A549 (cell line): ENCODE data around the gene SLCO1B1. TPM values are rescaled to one million over a fixed set of nuclear protein-coding genes. Genes with fewer than 3 reads are reported as not detected.

ENCODE experiments used
- ATAC-seq, 2 experiments: fragments of 200-7000 bp in 1 of 2; fragments of >200 bp in 1 of 2; cut with Nextera tagmentation in 1 of 2; cut with Tn5 transposase in 1 of 2; 3 replicates each; pipeline versions ENCODE4 v1.8.0 to v1.9.1; 2018 to 2020; ENCODE audit warnings: mild to moderate bottlenecking in 1 of 2, moderate library complexity in 1 of 2
- CTCF ChIA-PET: fragments of 300-600 bp; sonication (Branson Sonifier 250); formaldehyde crosslinking; extraction: SDS; loops from one replicate; lab custom pipeline; 2021; ENCODE audit warnings: antibody characterized with exemption, inconsistent platforms; lab: Yijun Ruan, JAX
- POLR2A ChIA-PET: fragments of 350-600 bp; formaldehyde crosslinking; extraction: SDS; loops from one replicate; lab custom pipeline; 2021; ENCODE audit warnings: antibody characterized with exemption, inconsistent platforms; lab: Yijun Ruan, JAX
- DNase-seq, 2 experiments: peaks; one replicate each; pipeline versions ENCODE4 v3.0.0 to v3.0.0-alpha.2; 2011 to 2016; ENCODE audit warnings: low read depth in 1 of 2, low spot score in 1 of 2
- FAIRE-seq: peaks from 2 replicates; lab custom pipeline; 2011; peaks lifted over from hg19 to GRCh38; lab: Jason Lieb, UNC
- H3K27ac ChIP-seq, 2 experiments: fragments of >200 bp; sonication (Bioruptor Twin); formaldehyde crosslinking; 3 replicates each; pipeline ENCODE4 v1.5.1; 2016 to 2017
- H3K4me1 ChIP-seq: fragments of >200 bp; sonication (Bioruptor Twin); formaldehyde crosslinking; 3 replicates; pipeline ENCODE4 v1.6.1; 2016
- H3K4me2 ChIP-seq: fragments of >200 bp; sonication (Bioruptor Twin); formaldehyde crosslinking; 3 replicates; pipeline ENCODE4 v1.6.1; 2016
- H3K4me3 ChIP-seq: fragments of >200 bp; sonication (Bioruptor Twin); formaldehyde crosslinking; 3 replicates; pipeline ENCODE4 v1.5.1; 2016
- H3K9me3 ChIP-seq: fragments of >200 bp; sonication (Bioruptor Twin); formaldehyde crosslinking; 3 replicates; pipeline ENCODE4 v1.6.1; 2016
- BHLHE40 ChIP-seq: IDR thresholded peaks from 2 replicates; pipeline ENCODE4 v1.6.1; 2012; ENCODE audit warnings: low read depth, low read length, inconsistent platforms
- CBX2 ChIP-seq: fragments of 200-600 bp; sonication (generic); IDR thresholded peaks from 2 replicates; pipeline ENCODE4 v1.6.1; 2016; ENCODE audit warnings: low read depth, mild to moderate bottlenecking, borderline replicate concordance
- CBX8 ChIP-seq: fragments of 200-600 bp; sonication (generic); IDR thresholded peaks from 2 replicates; pipeline ENCODE4 v1.6.1; 2016
- CEBPB ChIP-seq, 2 experiments: fragments of >200 bp in 1 of 2; sonication (Bioruptor Twin) in 1 of 2; formaldehyde crosslinking in 1 of 2; IDR thresholded peaks; 2 replicates each; pipeline ENCODE4 v1.6.1; 2012 to 2016
- CHD2 ChIP-seq: fragments of 150-350 bp; IDR thresholded peaks from 2 replicates; pipeline ENCODE4 v1.6.1; 2014; ENCODE audit warnings: low read length; ENCODE audit not compliant: partially characterized antibody
- CHD4 ChIP-seq: fragments of 200-600 bp; sonication (generic); IDR thresholded peaks from 2 replicates; pipeline ENCODE4 v1.6.1; 2016; ENCODE audit warnings: antibody characterized with exemption, mild to moderate bottlenecking, borderline replicate concordance
- EHF ChIP-seq: fragments of 250-450 bp; sonication (Bioruptor Pico); IDR thresholded peaks from 2 replicates; pipeline ENCODE4 v1.5.0; 2020; ENCODE audit warnings: mild to moderate bottlenecking
- EP300 ChIP-seq, 2 experiments: fragments of >200 bp; sonication (Bioruptor Twin); formaldehyde crosslinking; IDR thresholded peaks; 2 replicates in 1 of 2; 3 replicates in 1 of 2; pipeline ENCODE4 v1.6.1; 2016 to 2017
- FOSB ChIP-seq: fragments of 250-450 bp; sonication (Bioruptor Pico); IDR thresholded peaks from 2 replicates; pipeline ENCODE4 v1.5.0; 2020; ENCODE audit warnings: mild to moderate bottlenecking, moderate library complexity
- HDAC2 ChIP-seq: fragments of 200-600 bp; sonication (generic); IDR thresholded peaks from 2 replicates; pipeline ENCODE4 v1.6.1; 2016
- HEYL ChIP-seq: fragments of 250-450 bp; sonication (Bioruptor Pico); IDR thresholded peaks from 2 replicates; pipeline ENCODE4 v1.8.0; 2021; ENCODE audit warnings: mild to moderate bottlenecking, moderate library complexity
- HMGXB4 ChIP-seq: fragments of 250-450 bp; sonication (Bioruptor Pico); IDR thresholded peaks from 2 replicates; pipeline ENCODE4 v1.5.0; 2021; ENCODE audit warnings: mild to moderate bottlenecking, moderate library complexity, borderline replicate concordance
- HOXB5 ChIP-seq: fragments of 250-450 bp; sonication (Bioruptor Pico); IDR thresholded peaks from 2 replicates; pipeline ENCODE4 v1.5.0; 2020; ENCODE audit warnings: mild to moderate bottlenecking, moderate library complexity
- JUNB ChIP-seq: fragments of >200 bp; sonication (Bioruptor Twin); formaldehyde crosslinking; IDR thresholded peaks from 2 replicates; pipeline ENCODE4 v1.6.1; 2016
- KDM1A ChIP-seq: fragments of 200-600 bp; sonication (generic); IDR thresholded peaks from 2 replicates; pipeline ENCODE4 v1.6.1; 2016; ENCODE audit warnings: low read depth, mild to moderate bottlenecking
- MAFK ChIP-seq: fragments of 450-650 bp; IDR thresholded peaks from 2 replicates; pipeline ENCODE4 v1.6.1; 2014; ENCODE audit not compliant: partially characterized antibody
- PHF8 ChIP-seq: fragments of 200-600 bp; sonication (generic); IDR thresholded peaks from 2 replicates; pipeline ENCODE4 v1.6.1; 2016; ENCODE audit warnings: low read depth, mild to moderate bottlenecking, antibody characterized with exemption, moderate library complexity, borderline replicate concordance
- POLR2A ChIP-seq: IDR thresholded peaks from 2 replicates; pipeline ENCODE4 v1.6.1; 2012; ENCODE audit warnings: mild to moderate bottlenecking, low read length
- RAD21 ChIP-seq, 2 experiments: fragments of >200 bp in 1 of 2; sonication (Bioruptor Twin) in 1 of 2; formaldehyde crosslinking in 1 of 2; IDR thresholded peaks in 1 of 2; conservative IDR thresholded peaks in 1 of 2; 2 replicates in 1 of 2; 3 replicates in 1 of 2; pipeline ENCODE4 v1.6.1; 2012 to 2018; ENCODE audit warnings: inconsistent platforms in 1 of 2
- REST ChIP-seq: fragments of 200-600 bp; sonication (generic); IDR thresholded peaks from 2 replicates; pipeline ENCODE4 v1.6.1; 2016; ENCODE audit warnings: antibody characterized with exemption, mild to moderate bottlenecking, moderate library complexity
- RNF2 ChIP-seq: fragments of 200-600 bp; sonication (generic); IDR thresholded peaks from 2 replicates; pipeline ENCODE4 v1.6.1; 2016; ENCODE audit warnings: low read depth, mild to moderate bottlenecking, antibody characterized with exemption, moderate library complexity, borderline replicate concordance
- TFCP2L1 ChIP-seq: fragments of 250-450 bp; sonication (Bioruptor Pico); IDR thresholded peaks from 2 replicates; pipeline ENCODE4 v1.5.0; 2021; ENCODE audit warnings: mild to moderate bottlenecking
- ZNF302 ChIP-seq: fragments of 250-450 bp; sonication (Bioruptor Pico); IDR thresholded peaks from 2 replicates; pipeline ENCODE4 v1.9.0; 2021; ENCODE audit warnings: inconsistent platforms, mild to moderate bottlenecking, moderate library complexity
- ZSCAN20 ChIP-seq: fragments of 250-450 bp; sonication (Bioruptor Pico); IDR thresholded peaks from 2 replicates; pipeline ENCODE4 v1.8.0; 2022; ENCODE audit warnings: mild to moderate bottlenecking, moderate library complexity
- WGBS: methylation state at CpG from one replicate; pipeline ENCODE4 v1.1.6; 2017; ENCODE audit errors: missing lambda C conversion rate; 5-methylcytosine and 5-hydroxymethylcytosine counted together
- polyA plus RNA-seq, 4 experiments: library from polyadenylated mRNA; depleted of rRNA in 3 of 4; stranded (reverse); fragments of >200 nt; fragmentation: RNase III in 1 of 4; extraction: RNeasy Plus Mini Kit Qiagen cat#74134 plus additional on column Dnase treatment in 1 of 4; gene quantifications; 2 replicates in 3 of 4; 3 replicates in 1 of 4; pipeline ENCODE4 v1.2.3, GENCODE V29; 2011 to 2017

The SLCO1B1 gene
- polyA plus RNA-seq, 2 of the 4 experiments (the other 2 are of a cell fraction), result 2.0 to 2.4 TPM

GRCh38 chr12:21264232-21264631 is 133.2 kb downstream of the SLCO1B1 start:
- ATAC-seq (no peak), DNase-seq (no peak), FAIRE-seq (no peak)
- CTCF ChIA-PET, result interaction anchor here (1.0 kb wide), 1 partner anchor 16 kb away, joined by 3 read pairs; no protein-coding TSS in a partner anchor
- POLR2A ChIA-PET, result no interaction called here
- no peaks in the 10 kb centered on the region for H3K9me3 ChIP-seq
- H3K4me1 ChIP-seq, result peaks cover 17% of the 10 kb centered on the region; the same call in 1 of the 3 replicates
- H3K4me2 ChIP-seq, result peak overlapping the region; percentile 36; the same call in 1 of the 3 replicates
- no peak overlapping the region for H3K27ac ChIP-seq
- H3K4me3 ChIP-seq, result no peak overlapping the region
- TF ChIP-seq MAFK (peak; percentile 81), CBX8 (no peak), BHLHE40 (no peak), CHD2 (no peak), JUNB (no peak), HMGXB4 (CRISPR knock-in tag) (no peak)

DNA sequence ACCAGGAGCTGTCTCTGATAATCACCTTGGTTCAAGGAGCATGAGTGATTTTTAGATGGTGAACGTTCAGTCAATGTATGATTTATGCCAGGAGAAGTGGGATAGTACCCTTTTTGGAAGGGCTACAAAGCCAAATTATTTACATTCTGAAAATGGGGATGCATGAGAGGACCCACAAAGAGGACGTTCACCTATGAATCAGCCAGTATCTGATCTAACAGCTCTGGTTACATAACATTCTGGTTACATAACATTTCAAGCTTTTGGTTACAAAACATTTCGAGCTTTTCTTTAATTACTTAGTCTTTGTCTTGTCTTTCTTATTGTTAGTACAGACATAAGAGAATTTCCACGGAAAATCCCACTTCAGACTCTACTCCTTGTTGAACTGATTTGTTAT is 134.9 kb downstream of the SLCO1B1 start:
- Histone ChIP-seq H3K4me1 (peaks cover 25% of the 10 kb centered on the region; the same call in 1 of the 3 replicates), H3K27ac (0 out of 6 replicates have a peak overlapping the region, but pooled peaks of 1 of the 2 experiments have one; percentile 3), H3K4me2 (peak overlapping the region; percentile 36; the same call in 2 of the 3 replicates), H3K4me3 (no peak overlapping the region)
- ATAC-seq (no peak), DNase-seq (no peak)
- 5% methylated on average over 4 of the region's 4 CpGs for WGBS
- POLR2A ChIA-PET, result no interaction called here
- TF ChIP-seq FOSB (no peak), HDAC2 (no peak), HOXB5 (CRISPR knock-in tag) (no peak), RNF2 (no peak), HMGXB4 (CRISPR knock-in tag) (no peak), EP300 (IDR thresholded peaks at IDR 0.05) (no peak), JUNB (no peak), POLR2A (no peak), EHF (CRISPR knock-in tag) (no peak), CBX2 (no peak), CEBPB (IDR thresholded peaks at IDR 0.05) (no peak), RAD21 (conservative IDR thresholded peaks at IDR 0.05 in 1 of 2, IDR thresholded peaks at IDR 0.05 in 1 of 2) (no peak), KDM1A (no peak), CHD4 (no peak), TFCP2L1 (CRISPR knock-in tag) (no peak)
- TF ChIP-seq, all 56 proteins: peak for 0
- FAIRE-seq, result peak; percentile 32
- no peaks in the 10 kb centered on the region for H3K9me3 ChIP-seq
- CTCF ChIA-PET, result interaction anchor here (1.0 kb wide), 2 partner anchors 17 to 192 kb away, joined by 3 read pairs; no protein-coding TSS in a partner anchor

DNA sequence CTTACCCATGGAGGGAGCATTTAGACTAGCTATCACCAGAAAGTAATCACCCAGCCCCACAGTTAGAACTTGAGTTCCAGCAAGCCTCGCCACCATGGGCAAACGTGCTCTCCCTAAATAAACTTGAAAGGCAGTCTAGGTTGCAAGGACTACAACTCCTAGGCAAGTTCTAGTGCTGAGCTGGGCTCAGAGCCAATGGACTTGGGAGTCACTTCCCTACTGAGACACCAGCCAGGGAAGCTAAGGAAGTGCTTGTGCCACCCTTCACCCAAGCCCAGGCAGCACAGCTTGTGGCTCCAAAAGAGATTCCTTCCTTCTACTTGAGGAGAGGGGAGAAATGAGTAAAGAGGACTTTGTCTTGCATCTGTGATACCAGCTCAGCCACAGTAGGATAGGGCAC is 145.8 kb downstream of the SLCO1B1 start:
- CTCF ChIA-PET, result no interaction called here
- TF ChIP-seq RNF2 (no peak), ZNF302 (CRISPR knock-in tag) (no peak), ZSCAN20 (CRISPR knock-in tag) (no peak), HEYL (CRISPR knock-in tag) (no peak), PHF8 (no peak), REST (no peak)
- TF ChIP-seq, all 56 proteins: peak for 0
- WGBS, result 43% methylated on average over 2 of the region's 2 CpGs
- H3K4me1 ChIP-seq, result no peaks in the 10 kb centered on the region
- no peak for ATAC-seq
- H3K27ac ChIP-seq, result no peak overlapping the region
- POLR2A ChIA-PET, result no interaction called here
- DNase-seq, result no peak
- no peak overlapping the region for H3K4me2 ChIP-seq
- H3K9me3 ChIP-seq, result no peaks in the 10 kb centered on the region
- no peak overlapping the region for H3K4me3 ChIP-seq
- no peak for FAIRE-seq
